NCI-H446 treated with DMSO at 0.1 percent for 48 hours (cell line): ENCODE data around the gene CPT1B.
A peak's percentile ranks its signal among the peaks of the same experiment; 100 is the strongest.
"Not testable (repeated sequence)": the region's sequence is repeated elsewhere in the genome, so short reads cannot be mapped to it uniquely, and the experiment has no call there.

Experiments
- DNase-seq: peaks from one replicate; lab custom pipeline; 2025; lab: John Stamatoyannopoulos, UW

Gene CPT1B

GRCh38 chr22:50527921-50528681 is 50.1 kb downstream of the CPT1B start:
- no peak for DNase-seq

GRCh38 chr22:50526834-50527801 is 51.1 kb downstream of the CPT1B start:
- no peak for DNase-seq

GRCh38 chr22:50526108-50526833 is 52.0 kb downstream of the CPT1B start:
- peak; percentile 59 for DNase-seq

- no peak for DNase-seq
These were observed 52.4 kb downstream of the CPT1B start for GRCh38 chr22:50525858-50526107.

GRCh38 chr22:50525104-50525857 is 52.9 kb downstream of the CPT1B start, which contains the start of gene SCO2:
TSS of gene SCO2 (minus strand) at chr22:50525598. CDS start at chr22:50524411, 1,187 bp downstream.
- DNase-seq, result peak; percentile 90

- DNase-seq, result no peak
These were observed 53.5 kb downstream of the CPT1B start for GRCh38 chr22:50524676-50525103.

- no peak for DNase-seq
These were observed 54.2 kb downstream of the CPT1B start for GRCh38 chr22:50523806-50524675.

GRCh38 chr22:50523458-50523805 is 54.8 kb downstream of the CPT1B start:
- no peak for DNase-seq

GRCh38 chr22:50522806-50523438 is 55.3 kb downstream of the CPT1B start:
- no peak for DNase-seq

- DNase-seq, result no peak
These were observed 55.9 kb downstream of the CPT1B start for GRCh38 chr22:50522208-50522805.

- no peak for DNase-seq
These were observed 56.5 kb downstream of the CPT1B start for GRCh38 chr22:50521710-50522109.

GRCh38 chr22:50520826-50521453 is 57.3 kb downstream of the CPT1B start:
- DNase-seq, result no peak

- DNase-seq, result not testable (repeated sequence)
These were observed 58.0 kb downstream of the CPT1B start for GRCh38 chr22:50520184-50520583.

- DNase-seq, result no peak
These were observed 59.1 kb downstream of the CPT1B start for GRCh38 chr22:50519151-50519550.
